ENCODE results near the gene MRPL4. TPM values are rescaled to one million over a fixed set of nuclear protein-coding genes. Genes with fewer than 3 reads are reported as not detected.

MRPL4 gene
- total RNA-seq (2021) (109 to 112 TPM (median 110 TPM) in 3 replicates), Bru-seq, nascent RNA (percentile 64 among the genes with signal in this experiment)
- long read RNA-seq, experiment 1, transcript MRPL4-207 (8 exons, 1,423 nt) = minor isoform, 9 of 411 reads
- long read RNA-seq, experiment 1, transcript MRPL4-201 (9 exons, 1,455 nt) = major isoform, 345 of 411 reads
- long read RNA-seq, experiment 1, partial matches to known transcripts = 27 of 411 reads
- long read RNA-seq, experiment 1, other reads (novel, unspliced or antisense) = 26 of 411 reads
- long read RNA-seq, experiment 2, transcript MRPL4-201 (9 exons, 1,455 nt) = major isoform, 94 of 168 reads
- long read RNA-seq, experiment 2, partial matches to known transcripts = 23 of 168 reads
- long read RNA-seq, experiment 2, other reads (novel, unspliced or antisense) = 49 of 168 reads
- long read RNA-seq, experiment 3, transcript MRPL4-201 (9 exons, 1,455 nt) = major isoform, 44 of 84 reads
- long read RNA-seq, experiment 3, transcript MRPL4-207 (8 exons, 1,423 nt) = minor isoform, 20 of 84 reads
- long read RNA-seq, experiment 3, partial matches to known transcripts = 14 of 84 reads
- long read RNA-seq, experiment 3, other reads (novel, unspliced or antisense) = 5 of 84 reads

DNA sequence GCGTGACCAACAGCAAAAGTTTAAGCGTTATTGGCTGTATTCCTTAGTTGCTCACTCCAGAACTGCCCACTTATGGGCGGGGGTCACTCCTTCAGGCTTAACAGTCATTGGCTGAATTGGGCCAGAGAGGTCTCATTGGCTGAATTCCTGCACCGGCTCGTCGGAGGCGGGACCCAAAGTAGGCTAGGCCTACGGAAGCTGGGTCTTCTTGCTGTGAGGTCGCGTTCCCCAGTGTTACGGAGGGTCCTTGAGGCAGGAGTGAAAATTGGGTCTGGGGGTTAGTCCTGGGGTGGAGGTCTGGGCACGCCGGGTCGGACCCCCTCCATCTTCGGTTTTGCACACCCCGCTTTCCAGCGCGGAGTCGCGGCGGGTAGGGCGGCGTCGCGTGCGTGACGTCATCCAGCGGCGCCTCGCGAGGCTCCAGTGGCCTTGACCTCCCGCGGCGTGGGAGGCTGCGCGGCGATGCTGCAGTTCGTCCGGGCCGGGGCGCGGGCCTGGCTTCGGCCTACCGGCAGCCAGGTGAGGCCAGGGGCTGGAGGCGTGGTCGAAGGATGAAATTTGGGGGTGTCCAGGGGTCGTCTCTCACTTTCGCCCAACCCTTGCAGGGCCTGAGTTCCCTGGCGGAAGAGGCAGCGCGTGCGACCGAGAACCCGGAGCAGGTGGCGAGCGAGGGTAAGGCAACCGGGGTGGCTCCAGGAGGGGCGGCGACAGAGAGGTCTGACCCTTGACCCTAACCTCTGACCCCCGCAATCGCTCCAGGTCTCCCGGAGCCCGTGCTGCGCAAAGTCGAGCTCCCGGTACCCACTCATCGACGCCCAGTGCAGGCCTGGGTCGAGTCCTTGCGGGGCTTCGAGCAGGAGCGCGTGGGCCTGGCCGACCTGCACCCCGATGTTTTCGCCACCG, at the start of gene MRPL4:
MRPL4 (plus strand) TSS at position 423 of the 903 bp plus-strand sequence; CDS start at position 463, 40 bp downstream.
- peaks cover 24% of the 10 kb centered on the region for H3K36me3 Mint-ChIP-seq
- H3K27ac Mint-ChIP-seq = peak within 1 kb of the TSS; percentile 96
- ChIA-PET POLR2A (interaction anchor here (0.5 to 0.7 kb wide), 2 partner anchors 13 to 469 kb away, joined by 5 read pairs; no protein-coding TSS in a partner anchor), CTCF (interaction anchor here (0.7 to 3.5 kb wide), 6 partner anchors 17 to 137 kb away, joined by 4 to 43 read pairs (median 4); partner anchors contain the start of genes ICAM5 and TYK2)
- ATAC-seq (peak; percentile 98), DNase-seq (ENCODE audit: low spot score) (peak; percentile 96)
- peak within 1 kb of the TSS; percentile 95 for H3K4me3 Mint-ChIP-seq
- peaks cover 2% of the 10 kb centered on the region; the same call in 1 of the 2 replicates for H3K27me3 Mint-ChIP-seq (ENCODE audit: low read depth)
- no peaks in the 10 kb centered on the region for H3K9me3 Mint-ChIP-seq
- H3K4me1 Mint-ChIP-seq = peaks cover 5% of the 10 kb centered on the region
- TF ChIP-seq, protein P1, sequence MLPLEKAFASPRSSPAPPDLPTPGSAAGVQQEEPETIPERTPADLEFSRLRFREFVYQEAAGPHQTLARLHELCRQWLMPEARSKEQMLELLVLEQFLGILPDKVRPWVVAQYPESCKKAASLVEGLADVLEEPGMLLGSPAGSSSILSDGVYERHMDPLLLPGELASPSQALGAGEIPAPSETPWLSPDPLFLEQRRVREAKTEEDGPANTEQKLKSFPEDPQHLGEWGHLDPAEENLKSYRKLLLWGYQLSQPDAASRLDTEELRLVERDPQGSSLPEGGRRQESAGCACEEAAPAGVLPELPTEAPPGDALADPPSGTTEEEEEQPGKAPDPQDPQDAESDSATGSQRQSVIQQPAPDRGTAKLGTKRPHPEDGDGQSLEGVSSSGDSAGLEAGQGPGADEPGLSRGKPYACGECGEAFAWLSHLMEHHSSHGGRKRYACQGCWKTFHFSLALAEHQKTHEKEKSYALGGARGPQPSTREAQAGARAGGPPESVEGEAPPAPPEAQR (CRISPR knock-in tag; IDR thresholded peaks at IDR 0.05) = no peak
- TF ChIP-seq JUN (CRISPR knock-in tag; IDR thresholded peaks at IDR 0.05) (no peak), FOXJ3 (CRISPR knock-in tag; IDR thresholded peaks at IDR 0.05; ENCODE audit: borderline replicate concordance) (no peak), ZNF121 (CRISPR knock-in tag; IDR thresholded peaks at IDR 0.05) (no peak), TP53 (CRISPR knock-in tag; IDR thresholded peaks at IDR 0.05) (no peak), RORB (CRISPR knock-in tag; IDR thresholded peaks at IDR 0.05) (no peak), MXD4 (CRISPR knock-in tag; IDR thresholded peaks at IDR 0.05; ENCODE audit: borderline replicate concordance) (no peak), ZNF425 (CRISPR knock-in tag; conservative IDR thresholded peaks at IDR 0.05) (no peak), OVOL2 (CRISPR knock-in tag; IDR thresholded peaks at IDR 0.05; ENCODE audit: borderline replicate concordance) (no peak), ZNF317 (CRISPR knock-in tag; IDR thresholded peaks at IDR 0.05; ENCODE audit: borderline replicate concordance, low read depth) (no peak), E2F1 (CRISPR knock-in tag; IDR thresholded peaks at IDR 0.05) (no peak), CBFB (CRISPR knock-in tag; IDR thresholded peaks at IDR 0.05; ENCODE audit: low read depth) (no peak), TEAD1 (CRISPR knock-in tag; IDR thresholded peaks at IDR 0.05) (peak; percentile 62; the same call in 1 of the 2 replicates), SOX15 (CRISPR knock-in tag; IDR thresholded peaks at IDR 0.05) (no peak), SP1 (CRISPR knock-in tag; conservative IDR thresholded peaks at IDR 0.05) (peak; percentile 94)
- TF ChIP-seq, protein P2, sequence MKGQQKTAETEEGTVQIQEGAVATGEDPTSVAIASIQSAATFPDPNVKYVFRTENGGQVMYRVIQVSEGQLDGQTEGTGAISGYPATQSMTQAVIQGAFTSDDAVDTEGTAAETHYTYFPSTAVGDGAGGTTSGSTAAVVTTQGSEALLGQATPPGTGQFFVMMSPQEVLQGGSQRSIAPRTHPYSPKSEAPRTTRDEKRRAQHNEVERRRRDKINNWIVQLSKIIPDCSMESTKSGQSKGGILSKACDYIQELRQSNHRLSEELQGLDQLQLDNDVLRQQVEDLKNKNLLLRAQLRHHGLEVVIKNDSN (CRISPR knock-in tag; IDR thresholded peaks at IDR 0.05) = 0 out of 2 replicates have a peak, but pooled peaks have one; percentile 44
- TF ChIP-seq, protein P3, sequence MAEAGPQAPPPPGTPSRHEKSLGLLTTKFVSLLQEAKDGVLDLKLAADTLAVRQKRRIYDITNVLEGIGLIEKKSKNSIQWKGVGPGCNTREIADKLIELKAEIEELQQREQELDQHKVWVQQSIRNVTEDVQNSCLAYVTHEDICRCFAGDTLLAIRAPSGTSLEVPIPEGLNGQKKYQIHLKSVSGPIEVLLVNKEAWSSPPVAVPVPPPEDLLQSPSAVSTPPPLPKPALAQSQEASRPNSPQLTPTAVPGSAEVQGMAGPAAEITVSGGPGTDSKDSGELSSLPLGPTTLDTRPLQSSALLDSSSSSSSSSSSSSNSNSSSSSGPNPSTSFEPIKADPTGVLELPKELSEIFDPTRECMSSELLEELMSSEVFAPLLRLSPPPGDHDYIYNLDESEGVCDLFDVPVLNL (CRISPR knock-in tag; IDR thresholded peaks at IDR 0.05; ENCODE audit: borderline replicate concordance, low read depth) = no peak
- TF ChIP-seq, protein P4, sequence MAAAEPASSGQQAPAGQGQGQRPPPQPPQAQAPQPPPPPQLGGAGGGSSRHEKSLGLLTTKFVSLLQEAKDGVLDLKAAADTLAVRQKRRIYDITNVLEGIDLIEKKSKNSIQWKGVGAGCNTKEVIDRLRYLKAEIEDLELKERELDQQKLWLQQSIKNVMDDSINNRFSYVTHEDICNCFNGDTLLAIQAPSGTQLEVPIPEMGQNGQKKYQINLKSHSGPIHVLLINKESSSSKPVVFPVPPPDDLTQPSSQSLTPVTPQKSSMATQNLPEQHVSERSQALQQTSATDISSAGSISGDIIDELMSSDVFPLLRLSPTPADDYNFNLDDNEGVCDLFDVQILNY (CRISPR knock-in tag; IDR thresholded peaks at IDR 0.05) = peak; percentile 74
- TF ChIP-seq, protein P5, sequence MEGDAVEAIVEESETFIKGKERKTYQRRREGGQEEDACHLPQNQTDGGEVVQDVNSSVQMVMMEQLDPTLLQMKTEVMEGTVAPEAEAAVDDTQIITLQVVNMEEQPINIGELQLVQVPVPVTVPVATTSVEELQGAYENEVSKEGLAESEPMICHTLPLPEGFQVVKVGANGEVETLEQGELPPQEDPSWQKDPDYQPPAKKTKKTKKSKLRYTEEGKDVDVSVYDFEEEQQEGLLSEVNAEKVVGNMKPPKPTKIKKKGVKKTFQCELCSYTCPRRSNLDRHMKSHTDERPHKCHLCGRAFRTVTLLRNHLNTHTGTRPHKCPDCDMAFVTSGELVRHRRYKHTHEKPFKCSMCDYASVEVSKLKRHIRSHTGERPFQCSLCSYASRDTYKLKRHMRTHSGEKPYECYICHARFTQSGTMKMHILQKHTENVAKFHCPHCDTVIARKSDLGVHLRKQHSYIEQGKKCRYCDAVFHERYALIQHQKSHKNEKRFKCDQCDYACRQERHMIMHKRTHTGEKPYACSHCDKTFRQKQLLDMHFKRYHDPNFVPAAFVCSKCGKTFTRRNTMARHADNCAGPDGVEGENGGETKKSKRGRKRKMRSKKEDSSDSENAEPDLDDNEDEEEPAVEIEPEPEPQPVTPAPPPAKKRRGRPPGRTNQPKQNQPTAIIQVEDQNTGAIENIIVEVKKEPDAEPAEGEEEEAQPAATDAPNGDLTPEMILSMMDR (IDR thresholded peaks at IDR 0.05) = no peak
- TF ChIP-seq, protein P6, sequence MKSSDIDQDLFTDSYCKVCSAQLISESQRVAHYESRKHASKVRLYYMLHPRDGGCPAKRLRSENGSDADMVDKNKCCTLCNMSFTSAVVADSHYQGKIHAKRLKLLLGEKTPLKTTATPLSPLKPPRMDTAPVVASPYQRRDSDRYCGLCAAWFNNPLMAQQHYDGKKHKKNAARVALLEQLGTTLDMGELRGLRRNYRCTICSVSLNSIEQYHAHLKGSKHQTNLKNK (CRISPR knock-in tag; IDR thresholded peaks at IDR 0.05) = no peak
- TF ChIP-seq, protein P7, sequence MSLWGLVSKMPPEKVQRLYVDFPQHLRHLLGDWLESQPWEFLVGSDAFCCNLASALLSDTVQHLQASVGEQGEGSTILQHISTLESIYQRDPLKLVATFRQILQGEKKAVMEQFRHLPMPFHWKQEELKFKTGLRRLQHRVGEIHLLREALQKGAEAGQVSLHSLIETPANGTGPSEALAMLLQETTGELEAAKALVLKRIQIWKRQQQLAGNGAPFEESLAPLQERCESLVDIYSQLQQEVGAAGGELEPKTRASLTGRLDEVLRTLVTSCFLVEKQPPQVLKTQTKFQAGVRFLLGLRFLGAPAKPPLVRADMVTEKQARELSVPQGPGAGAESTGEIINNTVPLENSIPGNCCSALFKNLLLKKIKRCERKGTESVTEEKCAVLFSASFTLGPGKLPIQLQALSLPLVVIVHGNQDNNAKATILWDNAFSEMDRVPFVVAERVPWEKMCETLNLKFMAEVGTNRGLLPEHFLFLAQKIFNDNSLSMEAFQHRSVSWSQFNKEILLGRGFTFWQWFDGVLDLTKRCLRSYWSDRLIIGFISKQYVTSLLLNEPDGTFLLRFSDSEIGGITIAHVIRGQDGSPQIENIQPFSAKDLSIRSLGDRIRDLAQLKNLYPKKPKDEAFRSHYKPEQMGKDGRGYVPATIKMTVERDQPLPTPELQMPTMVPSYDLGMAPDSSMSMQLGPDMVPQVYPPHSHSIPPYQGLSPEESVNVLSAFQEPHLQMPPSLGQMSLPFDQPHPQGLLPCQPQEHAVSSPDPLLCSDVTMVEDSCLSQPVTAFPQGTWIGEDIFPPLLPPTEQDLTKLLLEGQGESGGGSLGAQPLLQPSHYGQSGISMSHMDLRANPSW (CRISPR knock-in tag; conservative IDR thresholded peaks at IDR 0.05; ENCODE audit: low read depth) = no peak

All from WTC11 (cell line).